HEK293 (cell line): ENCODE measurements around the gene DGKB.

ENCODE experiments used
- ATF2 ChIP-seq: fragments of 450-650 bp; formaldehyde crosslinking; IDR thresholded peaks from 2 replicates; pipeline ENCODE4 v1.5.1; 2016; ENCODE audit warnings: missing biosample characterization, missing genetic modification characterization, low read depth
- CTCF ChIP-seq: fragments of 450-650 bp; formaldehyde crosslinking; IDR thresholded peaks from 2 replicates; pipeline ENCODE4 v1.5.1; 2016; ENCODE audit warnings: missing biosample characterization, missing genetic modification characterization
- KLF1 ChIP-seq: fragments of 450-650 bp; formaldehyde crosslinking; IDR thresholded peaks from 2 replicates; pipeline ENCODE4 v1.5.1; 2016; ENCODE audit warnings: missing biosample characterization, missing genetic modification characterization
- PRDM4 ChIP-seq: fragments of 450-650 bp; formaldehyde crosslinking; IDR thresholded peaks from 2 replicates; pipeline ENCODE4 v1.5.1; 2017; ENCODE audit warnings: missing biosample characterization, missing genetic modification characterization
- SETDB1 ChIP-seq: IDR thresholded peaks from one replicate; pipeline ENCODE4 v1.6.1; 2017; ENCODE audit warnings: mild to moderate bottlenecking, low read length, moderate library complexity, mixed read lengths; ENCODE audit not compliant: insufficient read length
- ZBTB44 ChIP-seq: fragments of 450-650 bp; IDR thresholded peaks from 2 replicates; pipeline ENCODE4 v1.5.1; 2018; ENCODE audit warnings: missing biosample characterization, mild to moderate bottlenecking, missing genetic modification characterization
- ZFHX2 ChIP-seq: fragments of 450-650 bp; formaldehyde crosslinking; conservative IDR thresholded peaks from 2 replicates; pipeline ENCODE4 v1.5.1; 2016; ENCODE audit warnings: missing biosample characterization, missing genetic modification characterization
- ZNF16 ChIP-seq: fragments of 450-650 bp; formaldehyde crosslinking; IDR thresholded peaks from 2 replicates; pipeline ENCODE4 v1.5.1; 2016; ENCODE audit warnings: low read depth, missing biosample characterization, missing genetic modification characterization

GRCh38 chr7:14851610-14852009 lies 50.9 kb downstream of the DGKB start:
- TF ChIP-seq SETDB1 = no peak
- no peak for TF ChIP-seq CTCF (tag by site-specific recombination)
- no peak for TF ChIP-seq ZNF16 (tag by site-specific recombination)
- TF ChIP-seq ATF2 (tag by site-specific recombination) = no peak
- no peak for TF ChIP-seq ZBTB44 (tag by site-specific recombination)
- no peak for TF ChIP-seq KLF1 (tag by site-specific recombination)
- TF ChIP-seq ZFHX2 = no peak
- TF ChIP-seq PRDM4 = no peak
